ENCODE data around the gene A4GALT. TPM values are rescaled to one million over a fixed set of nuclear protein-coding genes. Genes with fewer than 3 reads are reported as not detected.
A peak's percentile ranks its signal among the peaks of the same experiment; 100 is the strongest.

Gene A4GALT
- total RNA-seq, 1 donor from 2014 or later, result 2.6 TPM

DNA sequence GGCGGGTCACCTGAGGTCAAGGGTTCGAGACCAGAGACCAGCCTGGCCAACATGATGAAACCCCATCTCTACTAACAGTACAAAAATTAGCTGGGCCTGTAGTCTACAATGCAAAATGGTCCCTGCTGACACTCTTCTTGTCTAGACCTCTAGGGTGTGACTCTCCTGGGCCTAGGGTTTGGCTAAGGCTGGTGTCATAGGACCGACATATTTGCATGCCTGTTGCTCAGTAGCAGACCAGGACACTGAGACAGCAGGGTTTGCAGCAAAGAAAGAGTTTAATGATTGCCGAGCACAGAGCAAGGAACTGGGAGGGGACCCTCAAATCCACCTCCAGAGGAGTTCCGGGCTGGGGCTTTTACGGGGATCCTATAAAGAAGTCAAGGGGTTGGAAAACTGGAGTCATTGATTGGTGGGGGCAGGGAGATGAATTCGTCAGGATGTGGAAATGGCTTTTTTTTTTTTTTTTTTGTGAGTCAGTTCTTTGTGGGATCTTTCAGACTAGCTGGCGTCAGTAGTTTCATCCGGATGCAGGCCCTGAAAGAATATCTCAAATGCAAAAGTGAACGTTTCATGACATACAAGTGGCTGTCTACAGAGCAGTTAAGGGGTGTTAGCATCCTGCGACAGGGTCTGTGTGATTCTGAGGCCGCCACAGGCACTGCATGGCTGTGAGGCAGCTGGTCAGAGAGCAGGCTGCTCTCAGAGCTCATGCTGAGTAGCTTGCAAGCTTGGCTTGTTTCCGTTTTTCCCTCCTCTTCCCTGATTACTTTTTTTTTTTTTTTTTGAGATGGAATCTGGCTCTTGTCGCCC, 27.2 kb upstream of the A4GALT start:
- TF ChIP-seq, protein P1, sequence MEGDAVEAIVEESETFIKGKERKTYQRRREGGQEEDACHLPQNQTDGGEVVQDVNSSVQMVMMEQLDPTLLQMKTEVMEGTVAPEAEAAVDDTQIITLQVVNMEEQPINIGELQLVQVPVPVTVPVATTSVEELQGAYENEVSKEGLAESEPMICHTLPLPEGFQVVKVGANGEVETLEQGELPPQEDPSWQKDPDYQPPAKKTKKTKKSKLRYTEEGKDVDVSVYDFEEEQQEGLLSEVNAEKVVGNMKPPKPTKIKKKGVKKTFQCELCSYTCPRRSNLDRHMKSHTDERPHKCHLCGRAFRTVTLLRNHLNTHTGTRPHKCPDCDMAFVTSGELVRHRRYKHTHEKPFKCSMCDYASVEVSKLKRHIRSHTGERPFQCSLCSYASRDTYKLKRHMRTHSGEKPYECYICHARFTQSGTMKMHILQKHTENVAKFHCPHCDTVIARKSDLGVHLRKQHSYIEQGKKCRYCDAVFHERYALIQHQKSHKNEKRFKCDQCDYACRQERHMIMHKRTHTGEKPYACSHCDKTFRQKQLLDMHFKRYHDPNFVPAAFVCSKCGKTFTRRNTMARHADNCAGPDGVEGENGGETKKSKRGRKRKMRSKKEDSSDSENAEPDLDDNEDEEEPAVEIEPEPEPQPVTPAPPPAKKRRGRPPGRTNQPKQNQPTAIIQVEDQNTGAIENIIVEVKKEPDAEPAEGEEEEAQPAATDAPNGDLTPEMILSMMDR (IDR thresholded peaks at IDR 0.05), result no peak
- TF ChIP-seq EZH2phosphoT487 (IDR thresholded peaks at IDR 0.05) (no peak), EZH2 (IDR thresholded peaks at IDR 0.05) (no peak)
- Mint-ChIP-seq H3K4me3 (peak overlapping the region; percentile 46), H3K27ac (peak overlapping the region; percentile 78), H3K27me3 (ENCODE audit: insufficient read depth, low read depth) (peaks cover 15% of the 10 kb centered on the region), H3K9me3 (peaks cover 6% of the 10 kb centered on the region), H3K4me1 (peaks cover 40% of the 10 kb centered on the region), H3K36me3 (no peaks in the 10 kb centered on the region)
- peaks cover 31% of the 10 kb centered on the region for H3F3A ChIP-seq (ENCODE audit: low read depth)
- no peaks in the 10 kb centered on the region for H3K27me3 ChIP-seq
- no peak overlapping the region for H3K9ac ChIP-seq
- no peaks in the 10 kb centered on the region for H4K20me1 ChIP-seq (ENCODE audit: low read depth)
- H3K4me1 ChIP-seq, result peaks cover 17% of the 10 kb centered on the region
- peak; percentile 62 for DNase-seq (ENCODE audit: low spot score)
- no peak overlapping the region for H3K4me2 ChIP-seq
- no peaks in the 10 kb centered on the region for H3K9me3 ChIP-seq (ENCODE audit: low read depth)
- peak overlapping the region; percentile 38 for H2AFZ ChIP-seq (replicated peaks)
- no peaks in the 10 kb centered on the region for H3K36me3 ChIP-seq
- no peaks in the 10 kb centered on the region for H3K79me2 ChIP-seq (ENCODE audit: low read depth)
- no peak overlapping the region for H3K27ac ChIP-seq
- no peak overlapping the region for H3K4me3 ChIP-seq

DNA sequence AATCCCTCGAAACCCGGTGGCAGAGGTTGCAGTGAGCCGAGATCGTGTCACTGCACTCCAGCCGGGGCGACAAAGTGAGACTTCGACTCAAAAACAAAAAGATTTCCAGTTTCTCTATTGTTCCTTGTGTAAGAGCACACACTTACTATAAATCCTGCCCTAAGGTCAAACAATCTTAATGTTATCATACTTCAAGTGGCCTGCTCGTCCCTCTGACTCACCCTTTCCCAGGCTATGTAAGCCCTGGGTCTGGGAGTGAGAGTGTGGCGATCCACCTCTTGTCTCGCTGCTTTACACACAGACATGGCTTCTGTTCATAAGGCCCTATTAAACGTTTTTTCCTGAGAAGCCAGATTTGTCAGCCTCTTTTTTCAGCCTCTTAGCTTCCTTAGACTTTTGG, 24.4 kb upstream of the A4GALT start:
- Histone ChIP-seq H3K79me2 (ENCODE audit: low read depth) (no peaks in the 10 kb centered on the region), H3F3A (ENCODE audit: low read depth) (peaks cover 39% of the 10 kb centered on the region), H4K20me1 (ENCODE audit: low read depth) (no peaks in the 10 kb centered on the region), H3K4me1 (peaks cover 21% of the 10 kb centered on the region), H3K9ac (no peak overlapping the region), H2AFZ (replicated peaks) (no peak overlapping the region), H3K4me2 (no peak overlapping the region), H3K9me3 (ENCODE audit: low read depth) (no peaks in the 10 kb centered on the region), H3K27ac (no peak overlapping the region), H3K4me3 (no peak overlapping the region), H3K27me3 (no peaks in the 10 kb centered on the region), H3K36me3 (no peaks in the 10 kb centered on the region)
- H3K4me3 Mint-ChIP-seq, result no peak overlapping the region
- H3K27me3 Mint-ChIP-seq (ENCODE audit: insufficient read depth, low read depth), result peaks cover 16% of the 10 kb centered on the region
- no peak for DNase-seq (ENCODE audit: low spot score)
- no peaks in the 10 kb centered on the region for H3K9me3 Mint-ChIP-seq
- peak overlapping the region; percentile 91 for H3K27ac Mint-ChIP-seq
- H3K36me3 Mint-ChIP-seq, result no peaks in the 10 kb centered on the region
- no peak for TF ChIP-seq EZH2phosphoT487 (IDR thresholded peaks at IDR 0.05)
- TF ChIP-seq EZH2 (IDR thresholded peaks at IDR 0.05), result no peak
- TF ChIP-seq, protein P1 (IDR thresholded peaks at IDR 0.05), result no peak
- peaks cover 41% of the 10 kb centered on the region for H3K4me1 Mint-ChIP-seq

DNA sequence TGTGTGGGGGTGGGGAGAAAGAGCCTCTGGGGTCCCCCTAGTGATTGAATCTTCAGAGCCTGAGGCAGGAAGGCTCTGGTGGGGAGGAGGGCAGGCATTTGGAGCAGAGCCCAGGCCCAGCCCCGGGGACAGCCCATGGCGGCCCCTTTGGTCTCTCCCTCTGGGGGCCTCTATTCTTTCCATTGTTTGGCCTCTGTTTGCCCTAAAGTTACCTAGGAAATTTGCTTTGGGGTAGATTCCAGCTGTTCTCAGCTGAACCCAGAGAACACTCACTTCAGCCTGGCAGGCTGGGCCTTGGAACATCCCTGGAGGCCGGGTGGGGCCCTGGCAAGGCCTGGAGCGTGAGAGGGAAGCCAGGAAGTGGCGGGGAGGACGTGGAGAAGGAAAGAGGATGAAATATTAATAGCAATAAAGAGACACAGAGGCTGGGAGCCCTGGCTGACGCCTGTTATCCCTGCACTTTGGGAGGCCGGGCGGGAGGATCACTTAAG, 22.9 kb upstream of the A4GALT start:
- H3K36me3 Mint-ChIP-seq, result no peaks in the 10 kb centered on the region
- H3K27me3 Mint-ChIP-seq (ENCODE audit: insufficient read depth, low read depth), result peaks cover 13% of the 10 kb centered on the region
- H3K27ac Mint-ChIP-seq, result peak overlapping the region; percentile 83
- Histone ChIP-seq H4K20me1 (ENCODE audit: low read depth) (no peaks in the 10 kb centered on the region), H3F3A (ENCODE audit: low read depth) (peaks cover 35% of the 10 kb centered on the region), H3K9me3 (ENCODE audit: low read depth) (no peaks in the 10 kb centered on the region), H3K4me3 (no peak overlapping the region), H3K9ac (no peak overlapping the region), H3K27ac (peak overlapping the region; percentile 72), H3K79me2 (ENCODE audit: low read depth) (no peaks in the 10 kb centered on the region), H2AFZ (replicated peaks) (peak overlapping the region; percentile 76), H3K4me1 (peaks cover 14% of the 10 kb centered on the region), H3K36me3 (no peaks in the 10 kb centered on the region), H3K4me2 (peak overlapping the region; percentile 52), H3K27me3 (no peaks in the 10 kb centered on the region)
- no peak overlapping the region for H3K4me3 Mint-ChIP-seq
- TF ChIP-seq, protein P1 (IDR thresholded peaks at IDR 0.05), result peak; percentile 24
- TF ChIP-seq EZH2phosphoT487 (IDR thresholded peaks at IDR 0.05), result no peak
- no peaks in the 10 kb centered on the region for H3K9me3 Mint-ChIP-seq
- H3K4me1 Mint-ChIP-seq, result peaks cover 36% of the 10 kb centered on the region
- DNase-seq (ENCODE audit: low spot score), result peak; percentile 76
